ENCODE results near the gene RNPEP. TPM values are rescaled to one million over a fixed set of nuclear protein-coding genes. Genes with fewer than 3 reads are reported as not detected.
A peak's percentile ranks its signal among the peaks of the same experiment; 100 is the strongest.

The RNPEP gene
- polyA plus RNA-seq, 1 experiment = 89.0 TPM

DNA sequence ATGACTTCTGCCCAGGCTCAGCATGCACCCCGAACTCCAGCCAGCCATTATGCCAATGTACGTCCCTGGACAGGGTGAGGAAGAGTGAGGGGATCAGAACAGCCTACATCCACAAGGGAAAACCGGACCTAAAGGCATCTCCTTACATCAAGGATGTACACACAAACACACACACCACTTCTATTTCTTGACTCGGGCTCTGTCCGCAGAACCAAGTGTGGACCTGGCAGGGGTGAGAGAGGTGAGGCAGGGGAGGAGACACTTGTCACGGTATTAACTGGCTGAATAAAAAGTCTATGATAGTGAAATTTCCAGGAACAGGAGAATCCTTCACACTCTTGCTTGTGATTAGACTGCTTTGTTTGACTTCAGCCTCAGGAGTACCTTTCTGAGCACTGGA, 38.4 kb upstream of the RNPEP start:
- H3K27me3 ChIP-seq (ENCODE audit: control insufficient read depth, insufficient read depth, low read length) = no peaks in the 10 kb centered on the region
- no peaks in the 10 kb centered on the region for H3K9me3 ChIP-seq (ENCODE audit: control insufficient read depth, insufficient read depth, low read length)
- no peak for TF ChIP-seq CTCF (IDR thresholded peaks at IDR 0.05; ENCODE audit: low read depth, low read length)
- H3K27ac ChIP-seq (ENCODE audit: low read depth, low read length) = no peak overlapping the region
- H3K4me3 ChIP-seq (ENCODE audit: low read depth, low read length) = peak overlapping the region; percentile 98
- no peak for DNase-seq (ENCODE audit: low read depth, low spot score)
- ChIA-PET CTCF (interaction anchor here (1.8 to 7.0 kb wide), 4 partner anchors 10 to 48 kb away, joined by 6 to 90 read pairs (median 9); no protein-coding TSS in a partner anchor), POLR2A (interaction anchor here (0.9 to 1.1 kb wide), 2 partner anchors 13 to 38 kb away, joined by 3 to 5 read pairs; no protein-coding TSS in a partner anchor)

DNA sequence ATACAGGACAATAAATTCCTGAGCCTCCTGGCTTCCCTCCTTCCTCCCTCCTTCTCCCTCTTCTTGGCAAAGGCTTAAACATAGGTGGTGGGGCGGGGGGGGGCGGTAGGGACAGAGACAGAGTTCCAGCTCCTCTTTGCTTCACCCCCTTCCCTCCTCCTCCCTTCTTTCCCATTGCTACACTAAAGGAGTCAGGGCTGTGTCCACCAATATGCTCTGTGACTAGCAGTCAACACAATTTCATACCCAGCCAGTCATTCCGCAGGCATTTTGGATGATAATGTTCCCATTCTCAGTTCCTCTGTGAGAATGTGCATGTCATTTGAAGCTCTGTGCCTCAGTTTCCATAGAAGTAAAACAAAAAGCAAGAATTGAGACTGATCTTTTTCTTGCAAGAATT, 37.8 kb upstream of the RNPEP start:
- DNase-seq (ENCODE audit: low read depth, low spot score) = no peak
- Histone ChIP-seq H3K27ac (ENCODE audit: low read depth, low read length) (no peak overlapping the region), H3K27me3 (ENCODE audit: control insufficient read depth, insufficient read depth, low read length) (no peaks in the 10 kb centered on the region), H3K9me3 (ENCODE audit: control insufficient read depth, insufficient read depth, low read length) (no peaks in the 10 kb centered on the region), H3K4me3 (ENCODE audit: low read depth, low read length) (peak overlapping the region; percentile 98)
- ChIA-PET POLR2A (interaction anchor here (0.6 to 2.6 kb wide), 4 partner anchors 14 to 49 kb away, joined by 3 to 24 read pairs (median 4); no protein-coding TSS in a partner anchor), CTCF (interaction anchor here (0.6 to 7.0 kb wide), 9 partner anchors 10 to 55 kb away, joined by 3 to 90 read pairs (median 5); no protein-coding TSS in a partner anchor)
- no peak for TF ChIP-seq CTCF (IDR thresholded peaks at IDR 0.05; ENCODE audit: low read depth, low read length)

DNA sequence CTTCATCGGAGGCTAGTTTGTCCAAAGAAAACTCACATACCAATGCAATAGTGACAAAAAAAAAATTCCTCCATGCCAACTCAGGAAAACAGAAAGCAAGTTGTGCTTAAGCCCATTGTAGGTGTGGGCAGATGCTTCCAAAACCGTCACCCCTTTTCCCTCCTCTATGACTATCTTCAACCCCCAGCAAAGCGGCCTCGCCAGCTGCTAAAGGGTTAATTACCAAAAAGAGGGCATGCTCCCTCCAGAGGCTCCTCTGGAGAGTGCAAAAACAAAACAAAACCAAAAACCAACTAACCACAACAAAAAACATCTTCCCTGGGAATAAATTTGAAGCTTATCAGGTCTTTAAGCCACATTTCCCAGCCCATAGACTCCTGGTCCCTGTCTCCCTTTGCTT, 37.3 kb upstream of the RNPEP start:
- no peak for DNase-seq (ENCODE audit: low read depth, low spot score)
- Histone ChIP-seq H3K9me3 (ENCODE audit: control insufficient read depth, insufficient read depth, low read length) (no peaks in the 10 kb centered on the region), H3K27me3 (ENCODE audit: control insufficient read depth, insufficient read depth, low read length) (no peaks in the 10 kb centered on the region), H3K27ac (ENCODE audit: low read depth, low read length) (peak overlapping the region; percentile 1), H3K4me3 (ENCODE audit: low read depth, low read length) (peak overlapping the region; percentile 98)
- ChIA-PET POLR2A (interaction anchor here (0.6 to 2.6 kb wide), 7 partner anchors 14 to 49 kb away, joined by 3 to 24 read pairs (median 5); no protein-coding TSS in a partner anchor), CTCF (interaction anchor here (0.6 to 7.0 kb wide), 13 partner anchors 9 to 55 kb away, joined by 3 to 90 read pairs (median 4); no protein-coding TSS in a partner anchor)
- TF ChIP-seq CTCF (IDR thresholded peaks at IDR 0.05; ENCODE audit: low read depth, low read length) = peak; percentile 65

DNA sequence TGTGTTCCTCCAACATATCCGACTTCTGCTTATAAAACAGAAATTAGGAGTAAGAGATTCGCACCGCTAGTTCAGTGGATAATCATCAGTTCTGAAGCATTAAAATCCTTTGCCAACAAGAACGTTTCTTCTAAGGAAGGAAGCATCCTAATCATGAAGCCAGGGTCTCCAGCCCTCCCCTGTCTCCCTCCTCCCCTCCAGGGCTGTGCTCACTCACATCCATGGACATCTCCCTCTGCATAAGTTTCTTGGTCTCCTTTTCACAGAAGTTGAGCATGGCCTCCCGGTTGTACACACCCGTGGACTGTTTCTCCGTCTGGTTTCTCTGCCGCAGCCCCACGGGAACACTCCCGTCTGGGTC, 36.6 kb upstream of the RNPEP start:
- ChIA-PET POLR2A (interaction anchor here (0.5 to 2.6 kb wide), 18 partner anchors 8 to 68 kb away, joined by 3 to 24 read pairs (median 4); partner anchors contain the start of genes SHISA4 and TIMM17A), CTCF (interaction anchor here (0.6 to 7.0 kb wide), 13 partner anchors 9 to 54 kb away, joined by 3 to 90 read pairs (median 4); no protein-coding TSS in a partner anchor)
- TF ChIP-seq CTCF (IDR thresholded peaks at IDR 0.05; ENCODE audit: low read depth, low read length) = no peak
- Histone ChIP-seq H3K9me3 (ENCODE audit: control insufficient read depth, insufficient read depth, low read length) (no peaks in the 10 kb centered on the region), H3K27ac (ENCODE audit: low read depth, low read length) (peak overlapping the region; percentile 65), H3K4me3 (ENCODE audit: low read depth, low read length) (peak overlapping the region; percentile 98), H3K27me3 (ENCODE audit: control insufficient read depth, insufficient read depth, low read length) (no peaks in the 10 kb centered on the region)
- no peak for DNase-seq (ENCODE audit: low read depth, low spot score)

- DNase-seq (ENCODE audit: low read depth, low spot score) = peak; percentile 95
- peak; percentile 26; the same call in 1 of the 2 replicates for TF ChIP-seq CTCF (IDR thresholded peaks at IDR 0.05; ENCODE audit: low read depth, low read length)
- CTCF ChIA-PET = interaction anchor here (0.8 to 7.0 kb wide), 10 partner anchors 12 to 60 kb away, joined by 3 to 90 read pairs (median 4); no protein-coding TSS in a partner anchor
- POLR2A ChIA-PET = interaction anchor here (0.5 to 2.6 kb wide), 21 partner anchors 8 to 69 kb away, joined by 3 to 24 read pairs (median 4); partner anchors contain the start of genes SHISA4 and TIMM17A
- Histone ChIP-seq H3K27ac (ENCODE audit: low read depth, low read length) (peak within 1 kb of the TSS; percentile 99), H3K4me3 (ENCODE audit: low read depth, low read length) (peak within 1 kb of the TSS; percentile 98), H3K9me3 (ENCODE audit: control insufficient read depth, insufficient read depth, low read length) (no peaks in the 10 kb centered on the region), H3K27me3 (ENCODE audit: control insufficient read depth, insufficient read depth, low read length) (no peaks in the 10 kb centered on the region)
These were observed 36.1 kb upstream of the RNPEP start, which contains the start of gene LMOD1 for GRCh38 chr1:201946224-201946908. TSS of gene LMOD1 (minus strand) at chr1:201946548. CDS start at chr1:201946340, 208 bp downstream.

All from AG04450 (cell line).